GM21447 (cell line): ENCODE measurements around the gene SLC18A2.

Source experiments
- ATAC-seq: cut with Tn5 transposase; IDR thresholded peaks from one replicate; pipeline ENCODE4 v1.9.1; 2021; ENCODE audit not compliant: unreplicated experiment

SLC18A2 gene

GRCh38 chr10:117311261-117311660 is 70.3 kb downstream of the SLC18A2 start:
- no peak for ATAC-seq

- no peak for ATAC-seq
Measured at GRCh38 chr10:117312430-117312829, 71.5 kb downstream of the SLC18A2 start.

- ATAC-seq: no peak
Measured at GRCh38 chr10:117313641-117314040, 72.7 kb downstream of the SLC18A2 start.

GRCh38 chr10:117316701-117317100 is 75.8 kb downstream of the SLC18A2 start:
- ATAC-seq: no peak

- ATAC-seq: no peak
Measured at GRCh38 chr10:117318909-117319308, 78.0 kb downstream of the SLC18A2 start.

GRCh38 chr10:117320050-117320665 is 79.2 kb downstream of the SLC18A2 start:
- ATAC-seq: no peak

GRCh38 chr10:117322260-117322659 is 81.3 kb downstream of the SLC18A2 start:
- ATAC-seq: no peak

GRCh38 chr10:117324367-117324766 is 83.5 kb downstream of the SLC18A2 start:
- ATAC-seq: no peak

GRCh38 chr10:117327262-117327661 is 86.3 kb downstream of the SLC18A2 start:
- ATAC-seq: no peak
